HTR-8/SVneo (cell line): ENCODE results near the gene ARHGEF17.

Source experiments
- DNase-seq: peaks from one replicate; pipeline ENCODE4 v3.0.0; 2011; ENCODE audit warnings: low spot score, mixed read lengths; ENCODE audit not compliant: insufficient read length
- FAIRE-seq: peaks from 2 replicates; lab custom pipeline; 2011; peaks lifted over from hg19 to GRCh38; lab: Jason Lieb, UNC

ARHGEF17 gene

DNA sequence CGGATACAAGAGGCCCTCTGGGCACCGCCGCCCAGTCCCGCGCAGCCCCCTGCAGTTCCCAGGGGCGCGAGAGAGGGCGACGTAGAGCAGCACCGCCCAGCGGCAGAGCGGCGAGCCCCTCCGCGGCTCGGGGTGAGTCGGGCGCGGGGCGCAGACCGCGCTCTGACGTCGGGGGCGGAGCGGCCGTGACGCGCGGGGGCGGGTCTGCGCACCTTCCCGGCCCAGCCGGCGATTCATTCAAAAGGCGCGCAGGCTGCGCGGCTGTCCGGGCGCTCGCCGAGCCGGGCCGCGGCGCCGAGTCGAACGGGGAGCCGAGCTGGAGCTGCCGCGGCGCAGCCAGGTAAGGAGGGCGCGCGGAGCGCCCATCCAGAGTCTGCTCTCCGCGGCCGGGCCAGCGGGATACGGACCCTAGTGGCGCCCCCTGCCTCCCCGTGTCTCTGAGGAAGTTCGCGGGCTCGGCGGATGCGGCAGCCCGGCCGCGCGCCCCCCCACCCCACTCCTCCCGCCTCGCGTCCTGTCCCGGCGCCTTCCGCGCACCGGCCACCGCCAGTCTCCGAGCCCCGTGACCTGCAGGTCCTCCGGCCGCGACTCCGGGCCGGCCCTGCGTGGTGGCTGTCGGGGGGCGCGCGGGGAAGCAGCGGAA, 68.2 kb downstream of the ARHGEF17 start, which contains the start of gene RELT:
RELT (plus strand) TSS at position 240 of the 643 bp plus-strand sequence. CDS start 12,738 bp downstream, outside the sequence.
- DNase-seq (peak; percentile 98), FAIRE-seq (peak; percentile 99)

DNA sequence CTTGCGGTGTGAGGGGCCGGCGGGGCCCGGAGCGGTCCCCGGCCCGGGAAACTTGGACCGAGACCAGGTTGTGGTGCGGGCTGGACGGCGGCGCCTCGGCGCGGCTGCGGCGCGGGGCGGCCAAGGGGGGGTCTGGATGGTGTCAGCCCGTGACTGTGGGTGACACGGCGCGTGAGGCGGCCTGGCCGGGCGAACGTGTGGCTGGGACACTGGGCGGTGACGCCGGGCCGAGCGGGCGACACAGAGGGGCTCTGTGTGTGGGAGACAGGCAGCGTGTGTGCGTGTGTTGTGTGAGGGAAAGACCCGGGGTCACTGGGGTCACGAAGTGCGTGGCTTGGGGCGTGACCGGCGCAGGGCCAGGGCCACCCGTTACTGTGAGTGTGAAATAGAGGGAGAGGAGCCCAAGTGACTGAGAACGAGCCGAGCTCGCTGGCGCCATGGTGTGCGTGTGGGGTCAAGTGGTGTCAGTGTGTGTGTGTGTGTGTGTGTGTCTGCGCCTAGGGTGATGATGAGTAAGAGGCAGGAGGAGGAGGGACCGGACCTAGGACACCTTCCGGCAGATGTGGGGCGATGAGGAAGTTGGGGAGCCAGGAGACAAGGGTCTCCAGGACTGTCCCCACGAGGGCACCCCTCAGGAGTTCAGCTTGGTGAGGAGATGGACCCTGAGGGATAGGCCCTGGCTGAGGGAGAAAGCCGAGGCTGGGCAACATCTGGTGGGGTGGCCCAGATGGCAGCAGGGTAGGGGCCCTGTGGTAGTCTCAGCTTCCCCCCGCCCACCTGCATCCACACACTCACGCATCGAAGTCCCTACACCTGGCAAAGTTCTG, 68.9 kb downstream of the ARHGEF17 start:
- DNase-seq (peak; percentile 84), FAIRE-seq (peak; percentile 98)

- no peak for DNase-seq
- no peak for FAIRE-seq
These were observed 71.3 kb downstream of the ARHGEF17 start for GRCh38 chr11:73379189-73379880.

- DNase-seq (no peak), FAIRE-seq (no peak)
These were observed 72.3 kb downstream of the ARHGEF17 start for GRCh38 chr11:73380331-73380730.

- no peak for FAIRE-seq
These were observed 72.9 kb downstream of the ARHGEF17 start for GRCh38 chr11:73380897-73381410.

DNA sequence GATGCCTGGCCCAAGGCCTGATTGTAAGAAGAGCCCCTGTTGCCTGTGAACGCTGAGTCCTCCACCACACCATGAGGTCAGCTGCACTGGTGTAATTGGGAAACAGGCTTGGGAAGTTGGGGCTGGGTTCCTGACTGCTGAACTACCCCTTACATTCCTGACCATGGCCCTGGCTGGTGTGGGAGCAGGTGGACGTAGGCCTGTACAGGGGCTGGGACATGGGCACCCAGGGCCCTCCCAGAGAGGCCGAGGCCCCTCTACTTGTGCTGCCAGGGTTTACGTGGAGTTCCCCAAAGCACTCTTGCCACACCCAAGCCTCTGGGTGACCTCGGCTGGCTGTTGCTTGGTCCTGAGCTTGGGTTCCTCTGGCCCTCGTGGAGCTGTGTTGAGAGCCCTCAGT, 73.5 kb downstream of the ARHGEF17 start:
- DNase-seq, result no peak
- FAIRE-seq, result no peak

More at GRCh38 chr11:73380897-73381410, 72.9 kb downstream of the ARHGEF17 start:
- no peak for DNase-seq

DNA sequence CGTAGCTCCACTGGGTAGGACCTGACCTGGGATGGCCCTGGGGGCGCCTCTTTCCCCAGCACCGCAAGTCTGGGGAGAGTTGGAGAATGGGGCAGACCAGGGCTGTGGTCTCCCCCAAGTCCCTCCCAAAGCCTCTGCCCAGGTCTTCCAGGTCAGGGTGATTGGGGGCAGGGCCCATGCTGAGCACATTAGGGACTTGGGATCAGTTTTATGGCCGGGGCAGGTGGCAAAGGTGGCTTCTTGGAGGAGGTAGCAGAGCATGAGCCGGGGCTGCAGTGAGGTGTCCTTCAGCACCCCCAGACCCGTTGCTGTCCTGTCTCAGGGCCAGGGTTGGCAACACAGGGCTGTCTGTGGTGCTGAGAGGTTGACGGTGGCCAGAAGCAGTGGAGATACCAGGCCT, 74.1 kb downstream of the ARHGEF17 start:
- FAIRE-seq (no peak), DNase-seq (no peak)

GRCh38 chr11:73382747-73383146, 74.7 kb downstream of the ARHGEF17 start:
- DNase-seq (no peak), FAIRE-seq (no peak)

DNA sequence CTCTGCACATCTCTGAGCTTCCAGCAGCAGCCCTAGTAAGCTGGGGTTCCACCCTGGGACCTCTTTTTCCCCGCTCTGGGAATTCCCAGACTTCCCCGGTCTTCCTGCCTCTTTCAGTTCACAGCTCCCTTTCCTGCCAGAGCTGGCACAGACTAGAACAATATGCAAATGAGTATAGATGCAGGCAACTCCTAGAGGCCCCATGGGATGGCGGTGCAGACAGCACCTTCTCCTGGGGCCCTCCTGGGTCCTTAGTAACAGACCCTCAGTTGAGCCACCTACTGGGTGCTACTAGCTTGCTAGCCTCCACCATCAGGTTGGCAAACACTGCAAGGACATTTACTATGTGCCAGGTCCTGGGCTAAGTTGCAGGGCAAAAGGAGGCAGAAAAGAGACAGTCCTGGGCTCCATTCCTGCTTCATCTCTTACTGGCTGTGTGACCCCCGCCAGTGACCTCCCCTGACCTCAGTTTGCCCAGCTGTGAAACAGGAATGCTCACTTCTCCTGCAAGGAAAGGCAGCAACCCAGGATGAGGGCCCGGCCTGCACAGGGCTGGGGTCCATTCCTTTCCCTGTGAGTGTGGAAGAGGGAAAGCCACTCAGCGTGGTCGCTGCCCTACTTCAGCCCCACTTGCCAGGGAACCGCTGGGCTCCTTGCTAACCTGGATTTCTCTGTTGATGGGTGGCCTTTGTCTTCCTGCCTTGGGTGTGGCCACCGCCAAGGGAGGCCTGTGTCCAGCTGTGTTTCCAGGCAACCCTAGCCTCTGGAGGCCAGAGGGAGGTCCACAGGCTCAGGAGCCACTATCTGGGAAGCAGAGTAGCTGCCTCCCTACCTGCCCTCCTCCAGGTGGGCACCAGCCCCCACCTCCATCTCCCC, 75.4 kb downstream of the ARHGEF17 start:
- no peak for DNase-seq

DNA sequence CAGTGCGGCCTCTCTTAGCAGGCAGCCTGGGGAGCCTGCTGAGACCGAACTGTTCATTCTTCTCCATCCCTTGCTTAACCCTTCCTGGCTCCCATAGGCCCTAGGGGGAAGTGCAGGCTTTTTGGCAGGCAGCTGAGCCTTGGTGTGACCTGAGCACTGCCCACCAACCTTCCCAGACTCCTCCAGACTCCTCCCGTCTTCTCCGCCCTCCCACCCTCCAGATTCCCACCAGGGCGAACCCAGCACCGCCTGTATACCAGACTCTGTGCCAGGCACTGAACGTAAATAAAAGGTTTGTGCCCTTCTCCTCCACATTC, 76.0 kb downstream of the ARHGEF17 start:
- no peak for DNase-seq
- no peak for FAIRE-seq

More for the DNA sequence above, 75.4 kb downstream of the ARHGEF17 start:
- FAIRE-seq, result no peak

DNA sequence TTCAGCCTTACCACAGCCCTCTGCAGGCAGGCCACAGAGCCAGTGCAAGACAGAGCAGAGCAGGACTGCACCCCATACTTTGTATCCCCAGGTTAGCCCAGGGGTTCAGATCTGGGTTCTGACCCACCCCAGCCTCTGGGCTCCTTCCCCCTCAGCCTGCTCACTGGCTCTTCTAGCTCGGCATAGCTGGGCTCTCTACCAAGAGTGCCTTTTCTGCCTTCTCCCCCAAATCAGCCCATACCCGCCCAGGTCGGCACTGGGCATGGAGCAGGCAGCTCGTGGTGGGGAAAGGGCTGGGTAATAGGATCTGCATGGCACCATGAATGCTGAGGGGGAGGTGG, 76.4 kb downstream of the ARHGEF17 start:
- FAIRE-seq (no peak), DNase-seq (no peak)

GRCh38 chr11:73384872-73385689, 77.0 kb downstream of the ARHGEF17 start:
- DNase-seq (no peak), FAIRE-seq (no peak)

DNA sequence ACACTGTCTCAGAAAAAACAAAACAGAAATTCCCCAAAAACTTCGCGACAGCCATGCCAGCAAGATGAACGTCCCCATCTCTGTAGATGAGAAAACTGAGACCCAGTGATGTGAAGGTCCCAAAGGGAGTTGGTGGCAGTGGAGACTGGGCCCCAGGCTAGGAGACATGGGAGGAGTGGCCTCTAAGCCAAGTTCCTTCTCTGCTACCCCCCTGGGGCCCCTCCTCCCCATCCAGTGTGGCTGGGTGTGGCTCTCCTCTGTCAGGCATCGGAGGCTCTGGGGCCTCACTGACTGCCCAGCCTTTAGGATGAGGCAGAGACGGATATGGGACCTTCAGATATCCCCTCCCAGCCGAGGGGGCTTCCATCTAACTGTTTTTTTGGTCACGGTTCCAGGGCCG, 77.9 kb downstream of the ARHGEF17 start:
- no peak for FAIRE-seq
- DNase-seq, result no peak

DNA sequence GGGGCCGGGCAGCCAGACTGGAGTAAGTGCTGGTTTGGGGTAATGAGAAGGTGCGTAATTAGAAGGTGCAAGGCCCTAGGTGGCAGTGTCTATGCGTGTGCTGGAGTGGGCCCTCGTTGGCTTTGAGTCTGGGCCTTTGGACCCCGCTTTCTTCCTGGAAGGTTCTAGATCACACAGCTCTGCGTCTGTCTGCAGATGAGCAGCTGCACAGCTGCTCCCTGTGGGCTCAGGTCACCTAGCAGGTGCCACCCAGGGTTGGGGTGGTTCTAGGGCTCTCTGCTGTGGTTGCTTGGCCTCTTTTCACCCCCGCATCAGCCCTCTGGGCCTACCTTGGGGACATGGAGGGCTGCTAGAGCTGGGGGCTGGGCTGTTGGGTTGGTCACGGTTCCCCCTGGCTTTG, 78.5 kb downstream of the ARHGEF17 start:
- no peak for FAIRE-seq
- no peak for DNase-seq

DNA sequence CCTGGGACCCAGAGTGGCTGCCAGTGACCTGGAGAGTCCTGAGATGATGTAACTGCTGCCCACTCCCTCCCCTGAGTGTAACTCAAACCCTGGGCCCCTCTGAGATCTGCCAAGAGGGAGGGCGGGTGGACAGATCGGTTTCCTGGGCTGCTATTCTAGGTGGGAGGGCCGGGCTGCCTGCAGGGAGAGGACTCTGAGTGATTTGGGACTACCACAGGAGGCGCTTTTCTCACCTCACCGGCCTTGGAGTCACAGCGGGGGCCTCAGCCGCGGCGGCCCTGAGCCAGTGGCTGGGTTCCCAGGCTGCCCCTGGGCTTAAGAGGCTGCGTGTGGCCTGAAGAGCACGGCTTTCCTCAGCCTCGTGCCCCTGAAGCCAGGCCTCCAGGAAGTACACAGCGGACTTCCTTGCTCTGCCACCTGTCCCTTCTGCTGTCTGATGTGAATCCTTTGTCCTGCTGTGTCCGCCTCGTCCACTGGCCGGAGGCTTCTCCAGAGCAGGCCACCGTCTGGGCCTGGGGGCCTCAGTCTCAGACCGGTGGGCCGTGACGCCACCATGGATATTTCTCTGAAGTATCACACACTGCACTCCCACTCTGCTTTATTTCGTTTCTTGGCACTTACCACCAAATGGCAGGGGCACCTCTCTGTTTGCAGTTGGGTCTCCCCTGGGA, 79.7 kb downstream of the ARHGEF17 start:
- DNase-seq (no peak), FAIRE-seq (no peak)

DNA sequence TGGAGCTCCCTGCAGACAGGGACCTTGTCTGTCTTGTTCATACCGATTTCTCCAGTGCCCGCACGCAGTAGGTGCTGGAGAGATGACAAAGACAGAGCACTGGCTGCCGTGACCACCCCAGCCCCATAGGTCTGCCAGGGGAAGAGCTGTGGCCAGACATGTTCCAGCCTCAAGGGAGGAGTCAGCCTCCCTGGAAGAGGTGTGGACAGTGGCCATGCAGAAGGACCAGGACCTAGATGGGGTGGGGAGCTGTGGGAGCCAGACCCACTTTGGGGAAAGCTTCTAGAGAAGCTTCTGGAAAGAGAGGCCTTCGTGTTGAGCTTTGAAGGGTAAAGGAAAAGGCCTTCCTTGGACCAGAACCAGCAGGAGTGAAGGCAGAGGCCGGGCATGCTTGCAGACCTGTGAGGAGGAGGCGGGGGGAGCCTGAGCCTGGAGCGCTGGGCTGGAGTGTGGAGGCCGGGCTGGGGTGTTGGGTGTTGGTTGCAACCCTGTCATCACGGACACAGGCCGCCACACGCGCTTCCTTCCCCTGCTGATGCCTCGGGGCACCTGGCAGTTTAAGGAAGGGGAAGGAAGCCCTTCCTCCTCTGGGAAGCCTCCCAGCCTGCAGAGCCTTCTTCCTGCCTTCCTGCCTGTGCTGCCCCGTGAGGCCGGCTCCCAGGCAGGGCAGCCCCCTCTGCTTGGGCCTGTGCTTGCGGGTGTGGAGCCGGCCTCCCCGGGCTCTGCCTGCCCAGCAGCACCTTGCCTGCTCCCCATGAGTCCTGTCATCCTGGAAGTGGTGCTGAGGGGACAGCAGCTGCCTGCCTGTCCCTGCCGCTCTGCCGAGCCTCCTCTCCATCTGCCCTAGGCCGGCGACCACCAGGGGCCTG, 80.4 kb downstream of the ARHGEF17 start:
- FAIRE-seq (no peak), DNase-seq (no peak)

- no peak for FAIRE-seq
- no peak for DNase-seq
These were observed 81.1 kb downstream of the ARHGEF17 start for GRCh38 chr11:73389134-73389525.

GRCh38 chr11:73389916-73390315, 81.8 kb downstream of the ARHGEF17 start:
- DNase-seq (no peak), FAIRE-seq (no peak)
